IMR-90 (cell line): Measurements from ENCODE around the gene PCP4L1. TPM values are rescaled to one million over a fixed set of nuclear protein-coding genes. Genes with fewer than 3 reads are reported as not detected.

ENCODE experiments used
- ATAC-seq: fragments of 200-7000 bp; cut with Tn5 transposase; 2 replicates; pipeline ENCODE4 v1.9.1; 2020; ENCODE audit warnings: low read depth, mild to moderate bottlenecking, moderate library complexity
- BruUV-seq: library from RNA; stranded (reverse); fragments of 400-500 nt; replicated peaks from 2 replicates; lab custom pipeline; 2021; lab: Mats Ljungman, UMichigan
- CTCF ChIA-PET: fragments of 300-600 bp; formaldehyde crosslinking; extraction: SDS; loops from one replicate; lab custom pipeline; 2021; ENCODE audit warnings: antibody characterized with exemption; lab: Yijun Ruan, JAX
- POLR2A ChIA-PET: fragments of 300-600 bp; sonication (Branson Sonifier 250); formaldehyde crosslinking; loops from one replicate; lab custom pipeline; 2022; ENCODE audit warnings: antibody characterized with exemption; ENCODE audit not compliant: unreplicated experiment; lab: Charles Lee
- DNase-seq: peaks from one replicate; pipeline ENCODE4 v3.0.0; 2013
- H2AFZ ChIP-seq: replicated peaks from 2 replicates; pipeline ENCODE3; 2013; ENCODE audit warnings: low read length, mild to moderate bottlenecking; ENCODE audit not compliant: poor library complexity
- H2AK5ac ChIP-seq: 2 replicates; pipeline ENCODE4 v1.6.1; 2013; ENCODE audit warnings: low read depth, low read length, inconsistent platforms
- H2AK9ac ChIP-seq: replicated peaks from 2 replicates; pipeline ENCODE3; 2013; ENCODE audit warnings: mild to moderate bottlenecking, low read depth, low read length, moderate library complexity; ENCODE audit not compliant: poor library complexity
- H2BK120ac ChIP-seq: 2 replicates; pipeline ENCODE4 v1.6.1; 2013; ENCODE audit warnings: low read depth, low read length, inconsistent platforms
- H2BK15ac ChIP-seq: 3 replicates; pipeline ENCODE4 v1.6.1; 2013; ENCODE audit warnings: low read depth, low read length, inconsistent platforms
- H2BK20ac ChIP-seq: 2 replicates; pipeline ENCODE4 v1.6.1; 2013; ENCODE audit warnings: low read depth, mild to moderate bottlenecking, inconsistent platforms, low read length, moderate library complexity
- H2BK5ac ChIP-seq: 2 replicates; pipeline ENCODE4 v1.6.1; 2013; ENCODE audit warnings: mild to moderate bottlenecking, low read depth, low read length, inconsistent platforms; ENCODE audit not compliant: poor library complexity, severe bottlenecking
- H3K14ac ChIP-seq: replicated peaks from 2 replicates; pipeline ENCODE4 v1.6.1; 2013; ENCODE audit warnings: low read depth, low read length, inconsistent platforms
- H3K18ac ChIP-seq: 2 replicates; pipeline ENCODE4 v1.6.1; 2013; ENCODE audit warnings: low read depth, low read length, control low read depth
- H3K23ac ChIP-seq: 2 replicates; pipeline ENCODE4 v1.6.1; 2013; ENCODE audit warnings: low read depth, low read length, inconsistent platforms
- H3K27ac ChIP-seq: 2 replicates; pipeline ENCODE4 v1.5.1; 2013; ENCODE audit warnings: mild to moderate bottlenecking, control low read depth, low read length; ENCODE audit not compliant: insufficient read depth
- H3K27me3 ChIP-seq: 2 replicates; pipeline ENCODE4 v1.6.1; 2013; ENCODE audit warnings: low read length; ENCODE audit not compliant: control insufficient read depth, insufficient read depth
- H3K36me3 ChIP-seq: 2 replicates; pipeline ENCODE4 v1.6.1; 2013; ENCODE audit warnings: low read length, mixed read lengths; ENCODE audit not compliant: control insufficient read depth, insufficient read depth
- H3K4ac ChIP-seq: 2 replicates; pipeline ENCODE4 v1.6.1; 2013; ENCODE audit warnings: low read depth, low read length, inconsistent platforms
- H3K4me1 ChIP-seq: 2 replicates; pipeline ENCODE4 v1.6.1; 2013; ENCODE audit warnings: low read length, mixed read lengths; ENCODE audit not compliant: control insufficient read depth, insufficient read depth
- H3K4me2 ChIP-seq: 2 replicates; pipeline ENCODE4 v1.6.1; 2013; ENCODE audit warnings: low read depth, mild to moderate bottlenecking, control low read depth, low read length, moderate library complexity
- H3K4me3 ChIP-seq: 2 replicates; pipeline ENCODE4 v1.5.1; 2013; ENCODE audit warnings: low read depth, mild to moderate bottlenecking, control low read depth, low read length, moderate library complexity; ENCODE audit not compliant: insufficient read depth
- H3K56ac ChIP-seq: 2 replicates; pipeline ENCODE4 v1.6.1; 2013; ENCODE audit warnings: low read length, inconsistent platforms; ENCODE audit not compliant: insufficient read depth; ENCODE audit errors: extremely low read depth
- H3K79me1 ChIP-seq, 2 experiments: 2 replicates each; pipeline ENCODE4 v1.6.1; 2013; ENCODE audit warnings: low read length in 2 of 2, inconsistent platforms in 1 of 2, low read depth in 1 of 2
- H3K9ac ChIP-seq: 2 replicates; pipeline ENCODE4 v1.6.1; 2013; ENCODE audit warnings: low read depth, low read length, control low read depth
- H3K9me1 ChIP-seq: 2 replicates; pipeline ENCODE4 v1.6.1; 2013; ENCODE audit warnings: low read length, inconsistent platforms; ENCODE audit not compliant: insufficient read depth
- H3K9me3 ChIP-seq: 2 replicates; pipeline ENCODE4 v1.6.1; 2013; ENCODE audit warnings: low read length; ENCODE audit not compliant: control insufficient read depth, insufficient read depth
- H4K20me1 ChIP-seq: 2 replicates; pipeline ENCODE4 v1.6.1; 2013; ENCODE audit warnings: low read length, inconsistent platforms; ENCODE audit not compliant: insufficient read depth
- H4K5ac ChIP-seq: 2 replicates; pipeline ENCODE4 v1.6.1; 2013; ENCODE audit warnings: mild to moderate bottlenecking, low read depth, low read length, control low read depth
- H4K8ac ChIP-seq, 2 experiments: 2 replicates each; pipeline ENCODE4 v1.6.1; 2013; ENCODE audit warnings: low read depth in 2 of 2, low read length in 2 of 2, control low read depth in 1 of 2, inconsistent platforms in 1 of 2
- H4K91ac ChIP-seq: 2 replicates; pipeline ENCODE4 v1.6.1; 2013; ENCODE audit warnings: low read depth, low read length, inconsistent platforms; ENCODE audit not compliant: insufficient read depth
- CEBPB ChIP-seq: IDR thresholded peaks from 2 replicates; pipeline ENCODE4 v1.6.1; 2012; ENCODE audit warnings: low read depth, low read length, improper control_type of control experiment
- ELK1 ChIP-seq: fragments of 150-350 bp; IDR thresholded peaks from 2 replicates; pipeline ENCODE4 v1.6.1; 2016; ENCODE audit warnings: low read depth, mild to moderate bottlenecking, low read length, moderate library complexity, borderline replicate concordance
- FOS ChIP-seq: fragments of 150-350 bp; IDR thresholded peaks from 2 replicates; pipeline ENCODE4 v1.6.1; 2016; ENCODE audit warnings: low read depth, low read length
- MAFK ChIP-seq: IDR thresholded peaks from 2 replicates; pipeline ENCODE4 v1.6.1; 2012; ENCODE audit warnings: low read depth, low read length, improper control_type of control experiment
- MAZ ChIP-seq: IDR thresholded peaks from 2 replicates; pipeline ENCODE4 v1.6.1; 2012; ENCODE audit warnings: low read depth, mild to moderate bottlenecking, low read length, improper control_type of control experiment, moderate library complexity, borderline replicate concordance
- MXI1 ChIP-seq: IDR thresholded peaks from 2 replicates; pipeline ENCODE4 v1.6.1; 2012; ENCODE audit warnings: low read depth, mild to moderate bottlenecking, low read length, moderate library complexity, borderline replicate concordance
- NFE2L2 ChIP-seq: fragments of 150-350 bp; IDR thresholded peaks from 2 replicates; pipeline ENCODE4 v1.6.1; 2016; ENCODE audit warnings: low read depth, mild to moderate bottlenecking, low read length
- POLR2A ChIP-seq: IDR thresholded peaks from 2 replicates; pipeline ENCODE4 v1.6.1; 2012; ENCODE audit warnings: mild to moderate bottlenecking, low read depth, low read length
- RAD21 ChIP-seq: IDR thresholded peaks from 2 replicates; pipeline ENCODE4 v1.6.1; 2012; ENCODE audit warnings: low read length, improper control_type of control experiment
- SMC3 ChIP-seq: fragments of 150-350 bp; IDR thresholded peaks from 2 replicates; pipeline ENCODE4 v1.6.1; 2016; ENCODE audit warnings: low read depth, mild to moderate bottlenecking, antibody characterized with exemption, low read length, moderate library complexity
- USF2 ChIP-seq: fragments of 150-350 bp; IDR thresholded peaks from 2 replicates; pipeline ENCODE4 v1.6.1; 2017; ENCODE audit warnings: mild to moderate bottlenecking, antibody characterized with exemption, low read length, low read depth
- whole genome bisulfite sequencing, 2 experiments: methylation state at CpG; one replicate each; pipeline versions ENCODE4 v1.1.5 to v1.1.7; 2013; ENCODE audit warnings: missing lambda C conversion rate in 2 of 2; ENCODE audit not compliant: insufficient read length in 1 of 2; ENCODE audit errors: extremely low coverage in 2 of 2; 5-methylcytosine and 5-hydroxymethylcytosine counted together
- dilution Hi-C: fragments of 300-500 bp; cut with HindIII; formaldehyde crosslinking; loops from one replicate; pipeline ENCODE4 v1.14.3; 2018; ENCODE audit warnings: low sequenced_read_pairs; ENCODE audit not compliant: unreplicated experiment
- in situ Hi-C: fragments of 300-500 bp; cut with MboI; formaldehyde crosslinking; loops from 3 replicates; pipeline ENCODE4 v1.14.3; 2019; ENCODE audit warnings: low sequenced_read_pairs, inconsistent platforms, mixed read lengths
- intact Hi-C: fragments of 100-400 bp; cut with micrococcal nuclease; formaldehyde crosslinking; loops from 2 replicates; pipeline ENCODE4 v1.10.0; 2022
- polyA plus RNA-seq, 3 experiments: library from polyadenylated mRNA; depleted of rRNA; stranded (reverse); fragments of >200 nt; gene quantifications; 2 replicates each; pipeline ENCODE4 v1.2.3, GENCODE V29; 2012; ENCODE audit warnings: low replicate concordance in 1 of 3
- total RNA-seq: library from RNA; depleted of rRNA; stranded (reverse); fragments of >200 nt; gene quantifications from 2 replicates; pipeline ENCODE4 v1.2.3, GENCODE V29; 2012
- TF ChIP-seq, protein P1 (sequence below): conservative IDR thresholded peaks from 2 replicates; pipeline ENCODE4 v1.5.1; 2012; ENCODE audit warnings: mild to moderate bottlenecking, low read depth, low read length, improper control_type of control experiment

The PCP4L1 gene
- total and polyA plus RNA-seq, 2 of the 4 experiments (the other 2 are of a cell fraction): not detected

GRCh38 chr1:161227196-161227871, 31.2 kb upstream of the PCP4L1 start:
- Histone ChIP-seq H3K9ac (no peak overlapping the region), H4K91ac (no peak overlapping the region), H3K27me3 (no peaks in the 10 kb centered on the region; the same call in 1 of the 2 replicates), H3K18ac (no peak overlapping the region), H4K8ac (peak overlapping the region in 1 of 2 experiments; percentile 11; a peak in 1 of 4 replicates), H4K5ac (no peak overlapping the region), H2BK120ac (no peak overlapping the region), H2AK9ac (peak overlapping the region; percentile 97), H2AK5ac (no peak overlapping the region), H2BK20ac (no peak overlapping the region), H2BK5ac (no peak overlapping the region), H3K4me2 (peak overlapping the region; percentile 40; the same call in 1 of the 2 replicates), H3K9me3 (no peaks in the 10 kb centered on the region), H4K20me1 (no peaks in the 10 kb centered on the region), H3K4me1 (peaks cover 9% of the 10 kb centered on the region; the same call in 1 of the 2 replicates), H3K79me1 (peaks cover 9 to 17% of the 10 kb centered on the region in 2 experiments; a peak in 3 of 4 replicates), H2AFZ (peak overlapping the region; percentile 82), H3K27ac (no peak overlapping the region), H3K23ac (no peak overlapping the region), H3K4ac (no peak overlapping the region), H3K56ac (no peak overlapping the region), H3K4me3 (no peak overlapping the region), H3K36me3 (peaks cover 19% of the 10 kb centered on the region), H2BK15ac (no peak overlapping the region), H3K9me1 (peaks cover 8% of the 10 kb centered on the region; the same call in 1 of the 2 replicates), H3K14ac (no peak overlapping the region)
- intact Hi-C loops (loop anchor here (1.0 kb wide), 2 partner anchors 64 to 155 kb away; no protein-coding TSS in a partner anchor), dilution Hi-C loops (no loop called here), in situ Hi-C loops (loop anchor here (5.0 kb wide), 2 partner anchors 65 to 155 kb away; no protein-coding TSS in a partner anchor)
- no CpG with 5 or more reads among the region's 11 CpGs for WGBS, 2 experiments
- no TSS peak for BruUV-seq
- ATAC-seq (peak; percentile 47), DNase-seq (peak; percentile 69)
- CTCF ChIA-PET: interaction anchor here (0.6 to 3.2 kb wide), 5 partner anchors 10 to 76 kb away, joined by 3 to 19 read pairs (median 4); partner anchors contain the start of genes ADAMTS4 and NDUFS2
- TF ChIP-seq SMC3 (peak; percentile 84), ELK1 (no peak), USF2 (no peak), MXI1 (no peak), CEBPB (no peak), MAZ (no peak), POLR2A (no peak), FOS (no peak), MAFK (no peak), RAD21 (peak; percentile 61), NFE2L2 (no peak)
- TF ChIP-seq, protein P1, sequence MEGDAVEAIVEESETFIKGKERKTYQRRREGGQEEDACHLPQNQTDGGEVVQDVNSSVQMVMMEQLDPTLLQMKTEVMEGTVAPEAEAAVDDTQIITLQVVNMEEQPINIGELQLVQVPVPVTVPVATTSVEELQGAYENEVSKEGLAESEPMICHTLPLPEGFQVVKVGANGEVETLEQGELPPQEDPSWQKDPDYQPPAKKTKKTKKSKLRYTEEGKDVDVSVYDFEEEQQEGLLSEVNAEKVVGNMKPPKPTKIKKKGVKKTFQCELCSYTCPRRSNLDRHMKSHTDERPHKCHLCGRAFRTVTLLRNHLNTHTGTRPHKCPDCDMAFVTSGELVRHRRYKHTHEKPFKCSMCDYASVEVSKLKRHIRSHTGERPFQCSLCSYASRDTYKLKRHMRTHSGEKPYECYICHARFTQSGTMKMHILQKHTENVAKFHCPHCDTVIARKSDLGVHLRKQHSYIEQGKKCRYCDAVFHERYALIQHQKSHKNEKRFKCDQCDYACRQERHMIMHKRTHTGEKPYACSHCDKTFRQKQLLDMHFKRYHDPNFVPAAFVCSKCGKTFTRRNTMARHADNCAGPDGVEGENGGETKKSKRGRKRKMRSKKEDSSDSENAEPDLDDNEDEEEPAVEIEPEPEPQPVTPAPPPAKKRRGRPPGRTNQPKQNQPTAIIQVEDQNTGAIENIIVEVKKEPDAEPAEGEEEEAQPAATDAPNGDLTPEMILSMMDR: peak; percentile 80
- POLR2A ChIA-PET: no interaction called here
